HepG2 (cell line): ENCODE measurements around the gene DNAJC10.

Experiments
- FOSL1 ChIP-seq: sonication (generic); formaldehyde crosslinking; IDR thresholded peaks from 2 replicates; pipeline ENCODE4 v1.9.0; 2021; ENCODE audit warnings: missing genetic modification reagents, borderline replicate concordance
- GABPA ChIP-seq, 2 experiments: IDR thresholded peaks; 2 replicates each; pipeline ENCODE4 v1.6.1; 2011 to 2016; ENCODE audit warnings: low read depth in 2 of 2, low read length in 1 of 2, missing biosample characterization in 1 of 2, missing genetic modification characterization in 1 of 2
- IRF1 ChIP-seq: sonication (generic); formaldehyde crosslinking; IDR thresholded peaks from 2 replicates; pipeline ENCODE4 v1.4.0; 2020; ENCODE audit warnings: low read depth, mild to moderate bottlenecking, missing genetic modification reagents
- POLR2A ChIP-seq, 2 experiments: IDR thresholded peaks; 2 replicates each; pipeline ENCODE4 v1.6.1; 2011; ENCODE audit warnings: low read depth in 2 of 2, low read length in 2 of 2, mild to moderate bottlenecking in 1 of 2, moderate library complexity in 1 of 2; ENCODE audit not compliant: insufficient read depth in 1 of 2
- TF ChIP-seq, protein P1 (sequence below): IDR thresholded peaks from 2 replicates; pipeline ENCODE4 v1.6.1; 2012; ENCODE audit warnings: inconsistent platforms
- TF ChIP-seq, protein P2 (sequence below): sonication (generic); formaldehyde crosslinking; IDR thresholded peaks from 2 replicates; pipeline ENCODE4 v1.5.0; 2020; ENCODE audit warnings: mild to moderate bottlenecking, missing genetic modification reagents

- TF ChIP-seq, protein P1, sequence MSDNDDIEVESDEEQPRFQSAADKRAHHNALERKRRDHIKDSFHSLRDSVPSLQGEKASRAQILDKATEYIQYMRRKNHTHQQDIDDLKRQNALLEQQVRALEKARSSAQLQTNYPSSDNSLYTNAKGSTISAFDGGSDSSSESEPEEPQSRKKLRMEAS: no peak
- TF ChIP-seq GABPA (IDR thresholded peaks at IDR 0.05; ENCODE audit: low read depth, low read length) (no peak), GABPA (CRISPR knock-in tag; IDR thresholded peaks at IDR 0.05; ENCODE audit: low read depth) (no peak), FOSL1 (no peak), POLR2A (IDR thresholded peaks at IDR 0.05; ENCODE audit: insufficient read depth in 1 of 2, low read depth in 2 of 2, low read length in 2 of 2) (no peak), IRF1 (no peak)
- TF ChIP-seq, protein P2, sequence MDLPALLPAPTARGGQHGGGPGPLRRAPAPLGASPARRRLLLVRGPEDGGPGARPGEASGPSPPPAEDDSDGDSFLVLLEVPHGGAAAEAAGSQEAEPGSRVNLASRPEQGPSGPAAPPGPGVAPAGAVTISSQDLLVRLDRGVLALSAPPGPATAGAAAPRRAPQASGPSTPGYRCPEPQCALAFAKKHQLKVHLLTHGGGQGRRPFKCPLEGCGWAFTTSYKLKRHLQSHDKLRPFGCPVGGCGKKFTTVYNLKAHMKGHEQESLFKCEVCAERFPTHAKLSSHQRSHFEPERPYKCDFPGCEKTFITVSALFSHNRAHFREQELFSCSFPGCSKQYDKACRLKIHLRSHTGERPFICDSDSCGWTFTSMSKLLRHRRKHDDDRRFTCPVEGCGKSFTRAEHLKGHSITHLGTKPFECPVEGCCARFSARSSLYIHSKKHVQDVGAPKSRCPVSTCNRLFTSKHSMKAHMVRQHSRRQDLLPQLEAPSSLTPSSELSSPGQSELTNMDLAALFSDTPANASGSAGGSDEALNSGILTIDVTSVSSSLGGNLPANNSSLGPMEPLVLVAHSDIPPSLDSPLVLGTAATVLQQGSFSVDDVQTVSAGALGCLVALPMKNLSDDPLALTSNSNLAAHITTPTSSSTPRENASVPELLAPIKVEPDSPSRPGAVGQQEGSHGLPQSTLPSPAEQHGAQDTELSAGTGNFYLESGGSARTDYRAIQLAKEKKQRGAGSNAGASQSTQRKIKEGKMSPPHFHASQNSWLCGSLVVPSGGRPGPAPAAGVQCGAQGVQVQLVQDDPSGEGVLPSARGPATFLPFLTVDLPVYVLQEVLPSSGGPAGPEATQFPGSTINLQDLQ (CRISPR knock-in tag): no peak
These were observed 68.7 kb downstream of the DNAJC10 start for GRCh38 chr2:182784777-182785176.
